GM23338 (cell line): ENCODE data around the gene DIRAS2. TPM values are rescaled to one million over a fixed set of nuclear protein-coding genes. Genes with fewer than 3 reads are reported as not detected.

Experiments used
- ATAC-seq: fragments of 200-7000 bp; cut with Tn5 transposase; 3 replicates; pipeline ENCODE4 v1.9.1; 2020
- DNase-seq: peaks from one replicate; pipeline ENCODE4 v3.0.0-alpha.2; 2015; ENCODE audit warnings: low spot score
- H2AFZ ChIP-seq: fragments of 200-600 bp; sonication (generic); 2 replicates; pipeline ENCODE4 v1.8.0; 2016; ENCODE audit warnings: antibody characterized with exemption, mild to moderate bottlenecking, moderate library complexity
- H3F3A ChIP-seq: fragments of 200-600 bp; sonication (generic); replicated peaks from 2 replicates; pipeline ENCODE4 v1.8.0; 2017; ENCODE audit warnings: antibody characterized with exemption, mixed run types, low read depth
- H3K27ac ChIP-seq: fragments of 200-600 bp; sonication (generic); 2 replicates; pipeline ENCODE4 v1.6.1; 2016; ENCODE audit warnings: low read depth
- H3K27me3 ChIP-seq: fragments of 200-600 bp; sonication (generic); 2 replicates; pipeline ENCODE4 v1.8.0; 2016; ENCODE audit warnings: mild to moderate bottlenecking, mixed run types, moderate library complexity; ENCODE audit not compliant: insufficient read depth
- H3K36me3 ChIP-seq: fragments of 200-600 bp; sonication (generic); 2 replicates; pipeline ENCODE4 v1.8.0; 2016; ENCODE audit warnings: mild to moderate bottlenecking; ENCODE audit not compliant: insufficient read depth
- H3K4me1 ChIP-seq: fragments of 200-600 bp; sonication (generic); 2 replicates; pipeline ENCODE4 v1.8.0; 2016; ENCODE audit warnings: mild to moderate bottlenecking, moderate library complexity; ENCODE audit not compliant: insufficient read depth
- H3K4me2 ChIP-seq: fragments of 200-600 bp; sonication (generic); 2 replicates; pipeline ENCODE4 v1.7.1; 2017; ENCODE audit warnings: mixed run types
- H3K4me3 ChIP-seq: fragments of 200-600 bp; sonication (generic); 2 replicates; pipeline ENCODE4 v1.6.1; 2016; ENCODE audit warnings: mixed run types
- H3K79me2 ChIP-seq: fragments of 200-600 bp; sonication (generic); replicated peaks from 2 replicates; pipeline ENCODE4 v1.8.0; 2017; ENCODE audit warnings: mild to moderate bottlenecking; ENCODE audit not compliant: insufficient read depth
- H3K9me2 ChIP-seq: fragments of 200-600 bp; sonication (generic); 2 replicates; pipeline ENCODE4 v1.8.0; 2017; ENCODE audit not compliant: insufficient read depth
- H4K20me1 ChIP-seq: fragments of 200-600 bp; sonication (generic); replicated peaks from 2 replicates; pipeline ENCODE4 v1.8.0; 2017; ENCODE audit warnings: mild to moderate bottlenecking; ENCODE audit not compliant: insufficient read depth
- H3K27ac Mint-ChIP-seq: 2 replicates; pipeline ENCODE4 v1.8.0; 2020; ENCODE audit warnings: inconsistent platforms, mild to moderate bottlenecking, moderate library complexity, mixed read lengths
- H3K27me3 Mint-ChIP-seq: 3 replicates; pipeline ENCODE4 v1.8.0; 2022; ENCODE audit warnings: low read depth, mild to moderate bottlenecking, moderate library complexity, mixed read lengths, inconsistent platforms; ENCODE audit not compliant: insufficient read depth, poor library complexity
- H3K36me3 Mint-ChIP-seq: 3 replicates; pipeline ENCODE4 v1.8.0; 2021; ENCODE audit warnings: low read depth, mild to moderate bottlenecking, inconsistent platforms, moderate library complexity, mixed read lengths
- H3K4me1 Mint-ChIP-seq: 3 replicates; pipeline ENCODE4 v1.8.0; 2020; ENCODE audit warnings: mild to moderate bottlenecking, inconsistent platforms, mixed read lengths
- H3K4me3 Mint-ChIP-seq: 3 replicates; pipeline ENCODE4 v1.8.0; 2021; ENCODE audit warnings: moderate library complexity, mild to moderate bottlenecking, inconsistent platforms, mixed read lengths
- H3K9me3 Mint-ChIP-seq: 3 replicates; pipeline ENCODE4 v1.8.0; 2020; ENCODE audit warnings: moderate library complexity, mild to moderate bottlenecking, inconsistent platforms, mixed read lengths
- CREB1 ChIP-seq: fragments of 250-450 bp; sonication (Bioruptor Pico); IDR thresholded peaks from 2 replicates; pipeline ENCODE4 v1.5.0; 2020; ENCODE audit warnings: low read depth, mild to moderate bottlenecking, moderate library complexity
- EZH2 ChIP-seq: fragments of 200-600 bp; sonication (generic); IDR thresholded peaks from one replicate; pipeline ENCODE4 v1.8.0; 2017; ENCODE audit warnings: antibody characterized with exemption, mild to moderate bottlenecking, low read depth; ENCODE audit not compliant: unreplicated experiment
- EZH2phosphoT487 ChIP-seq: fragments of 200-600 bp; sonication (generic); IDR thresholded peaks from one replicate; pipeline ENCODE4 v1.8.1; 2018; ENCODE audit warnings: antibody characterized with exemption; ENCODE audit not compliant: unreplicated experiment
- JUNB ChIP-seq: IDR thresholded peaks from one replicate; pipeline ENCODE4 v1.6.1; 2016; ENCODE audit warnings: antibody characterized with exemption; ENCODE audit not compliant: unreplicated experiment
- NANOG ChIP-seq: IDR thresholded peaks from 2 replicates; pipeline ENCODE4 v1.6.1; 2016; ENCODE audit warnings: antibody characterized with exemption, borderline replicate concordance
- POLR2AphosphoS5 ChIP-seq: IDR thresholded peaks from 2 replicates; pipeline ENCODE4 v1.6.1; 2016; ENCODE audit warnings: antibody characterized with exemption, low read depth
- STAT1 ChIP-seq: IDR thresholded peaks from one replicate; pipeline ENCODE4 v1.6.1; 2016; ENCODE audit warnings: antibody characterized with exemption; ENCODE audit not compliant: unreplicated experiment
- ZNF114 ChIP-seq: fragments of 250-450 bp; sonication (Bioruptor Pico); IDR thresholded peaks from 2 replicates; pipeline ENCODE4 v1.5.0; 2020; ENCODE audit warnings: mild to moderate bottlenecking, moderate library complexity
- ZNF331 ChIP-seq: fragments of 250-450 bp; sonication (Bioruptor Pico); IDR thresholded peaks from 2 replicates; pipeline ENCODE4 v1.5.0; 2020; ENCODE audit warnings: low read depth, mild to moderate bottlenecking, moderate library complexity
- polyA plus RNA-seq: library from polyadenylated mRNA; unstranded; fragments of >200 nt; fragmentation: Nextera tagmentation; extraction: Ambion mirVana; gene quantifications from 2 replicates; pipeline ENCODE4 v1.2.1, GENCODE V29; 2016
- total RNA-seq: library from RNA; depleted of rRNA; stranded (reverse); fragments of >200 nt; shearing (Covaris generic); gene quantifications from 2 replicates; pipeline ENCODE4 v1.2.3, GENCODE V29; 2014
- TF ChIP-seq, protein P1 (sequence below): fragments of 250-450 bp; sonication (Bioruptor Pico); IDR thresholded peaks from 2 replicates; pipeline ENCODE4 v1.5.0; 2020; ENCODE audit warnings: mild to moderate bottlenecking, moderate library complexity
- TF ChIP-seq, protein P2 (sequence below), 2 experiments: fragments of 200-600 bp in 1 of 2; sonication (generic) in 1 of 2; conservative IDR thresholded peaks; 2 replicates each; pipeline versions ENCODE4 v1.5.1 to v1.6.1; 2016 to 2017; ENCODE audit warnings: antibody characterized with exemption in 2 of 2, low read depth in 2 of 2, mild to moderate bottlenecking in 2 of 2, moderate library complexity in 1 of 2
- TF ChIP-seq, protein P3 (sequence below): IDR thresholded peaks from 2 replicates; pipeline ENCODE4 v1.6.1; 2016; ENCODE audit warnings: antibody characterized with exemption
- TF ChIP-seq, protein P4 (sequence below): IDR thresholded peaks from one replicate; pipeline ENCODE4 v1.6.1; 2018; ENCODE audit warnings: antibody characterized with exemption; ENCODE audit not compliant: unreplicated experiment

Gene DIRAS2
- total and polyA plus RNA-seq, 2 experiments from 2014 or later: 0.13 to 0.28 TPM

DNA sequence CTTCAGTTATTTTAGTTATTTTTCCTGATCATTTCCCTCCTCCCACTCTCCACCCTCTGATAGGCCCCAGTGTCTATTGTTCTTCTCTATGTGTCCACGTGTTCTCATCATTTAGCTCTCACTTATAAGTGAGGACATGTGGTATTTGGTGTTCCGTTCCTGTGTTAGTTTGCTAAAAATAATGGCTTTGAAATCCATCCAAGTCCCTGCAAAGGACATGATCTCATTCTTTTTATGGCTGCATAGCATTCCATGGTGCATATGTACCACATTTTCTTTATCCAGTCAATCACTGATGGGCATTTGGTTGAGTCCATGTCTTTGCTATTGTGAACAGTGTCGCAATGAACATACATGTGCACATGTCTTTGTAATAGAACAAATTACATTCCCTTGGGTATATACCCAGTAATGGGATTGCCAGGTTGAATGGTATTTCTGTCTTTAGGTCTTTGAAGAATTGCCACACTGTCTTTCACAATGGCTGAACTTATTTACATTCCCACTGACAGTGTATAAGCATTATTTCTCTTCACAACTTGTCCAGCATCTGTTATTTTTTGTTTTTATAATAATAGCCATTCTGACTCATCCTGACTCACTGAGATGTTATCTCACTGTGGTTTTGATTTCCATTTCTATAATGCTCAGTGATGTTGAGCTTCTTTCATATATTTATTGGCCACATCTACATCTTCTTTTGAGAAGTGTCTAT lies 17.2 kb upstream of the DIRAS2 start:
- ATAC-seq: no peak

More for the DNA sequence above, 17.2 kb upstream of the DIRAS2 start:
- DNase-seq: no peak
- H3K27me3 Mint-ChIP-seq: no peaks in the 10 kb centered on the region
- H3K4me1 Mint-ChIP-seq: no peaks in the 10 kb centered on the region
- no peaks in the 10 kb centered on the region; the same call in 2 of the 3 replicates for H3K9me3 Mint-ChIP-seq
- no peak overlapping the region for H2AFZ ChIP-seq
- H3K27ac ChIP-seq: no peak overlapping the region
- no peak for TF ChIP-seq STAT1
- TF ChIP-seq EZH2: no peak
- TF ChIP-seq, protein P1, sequence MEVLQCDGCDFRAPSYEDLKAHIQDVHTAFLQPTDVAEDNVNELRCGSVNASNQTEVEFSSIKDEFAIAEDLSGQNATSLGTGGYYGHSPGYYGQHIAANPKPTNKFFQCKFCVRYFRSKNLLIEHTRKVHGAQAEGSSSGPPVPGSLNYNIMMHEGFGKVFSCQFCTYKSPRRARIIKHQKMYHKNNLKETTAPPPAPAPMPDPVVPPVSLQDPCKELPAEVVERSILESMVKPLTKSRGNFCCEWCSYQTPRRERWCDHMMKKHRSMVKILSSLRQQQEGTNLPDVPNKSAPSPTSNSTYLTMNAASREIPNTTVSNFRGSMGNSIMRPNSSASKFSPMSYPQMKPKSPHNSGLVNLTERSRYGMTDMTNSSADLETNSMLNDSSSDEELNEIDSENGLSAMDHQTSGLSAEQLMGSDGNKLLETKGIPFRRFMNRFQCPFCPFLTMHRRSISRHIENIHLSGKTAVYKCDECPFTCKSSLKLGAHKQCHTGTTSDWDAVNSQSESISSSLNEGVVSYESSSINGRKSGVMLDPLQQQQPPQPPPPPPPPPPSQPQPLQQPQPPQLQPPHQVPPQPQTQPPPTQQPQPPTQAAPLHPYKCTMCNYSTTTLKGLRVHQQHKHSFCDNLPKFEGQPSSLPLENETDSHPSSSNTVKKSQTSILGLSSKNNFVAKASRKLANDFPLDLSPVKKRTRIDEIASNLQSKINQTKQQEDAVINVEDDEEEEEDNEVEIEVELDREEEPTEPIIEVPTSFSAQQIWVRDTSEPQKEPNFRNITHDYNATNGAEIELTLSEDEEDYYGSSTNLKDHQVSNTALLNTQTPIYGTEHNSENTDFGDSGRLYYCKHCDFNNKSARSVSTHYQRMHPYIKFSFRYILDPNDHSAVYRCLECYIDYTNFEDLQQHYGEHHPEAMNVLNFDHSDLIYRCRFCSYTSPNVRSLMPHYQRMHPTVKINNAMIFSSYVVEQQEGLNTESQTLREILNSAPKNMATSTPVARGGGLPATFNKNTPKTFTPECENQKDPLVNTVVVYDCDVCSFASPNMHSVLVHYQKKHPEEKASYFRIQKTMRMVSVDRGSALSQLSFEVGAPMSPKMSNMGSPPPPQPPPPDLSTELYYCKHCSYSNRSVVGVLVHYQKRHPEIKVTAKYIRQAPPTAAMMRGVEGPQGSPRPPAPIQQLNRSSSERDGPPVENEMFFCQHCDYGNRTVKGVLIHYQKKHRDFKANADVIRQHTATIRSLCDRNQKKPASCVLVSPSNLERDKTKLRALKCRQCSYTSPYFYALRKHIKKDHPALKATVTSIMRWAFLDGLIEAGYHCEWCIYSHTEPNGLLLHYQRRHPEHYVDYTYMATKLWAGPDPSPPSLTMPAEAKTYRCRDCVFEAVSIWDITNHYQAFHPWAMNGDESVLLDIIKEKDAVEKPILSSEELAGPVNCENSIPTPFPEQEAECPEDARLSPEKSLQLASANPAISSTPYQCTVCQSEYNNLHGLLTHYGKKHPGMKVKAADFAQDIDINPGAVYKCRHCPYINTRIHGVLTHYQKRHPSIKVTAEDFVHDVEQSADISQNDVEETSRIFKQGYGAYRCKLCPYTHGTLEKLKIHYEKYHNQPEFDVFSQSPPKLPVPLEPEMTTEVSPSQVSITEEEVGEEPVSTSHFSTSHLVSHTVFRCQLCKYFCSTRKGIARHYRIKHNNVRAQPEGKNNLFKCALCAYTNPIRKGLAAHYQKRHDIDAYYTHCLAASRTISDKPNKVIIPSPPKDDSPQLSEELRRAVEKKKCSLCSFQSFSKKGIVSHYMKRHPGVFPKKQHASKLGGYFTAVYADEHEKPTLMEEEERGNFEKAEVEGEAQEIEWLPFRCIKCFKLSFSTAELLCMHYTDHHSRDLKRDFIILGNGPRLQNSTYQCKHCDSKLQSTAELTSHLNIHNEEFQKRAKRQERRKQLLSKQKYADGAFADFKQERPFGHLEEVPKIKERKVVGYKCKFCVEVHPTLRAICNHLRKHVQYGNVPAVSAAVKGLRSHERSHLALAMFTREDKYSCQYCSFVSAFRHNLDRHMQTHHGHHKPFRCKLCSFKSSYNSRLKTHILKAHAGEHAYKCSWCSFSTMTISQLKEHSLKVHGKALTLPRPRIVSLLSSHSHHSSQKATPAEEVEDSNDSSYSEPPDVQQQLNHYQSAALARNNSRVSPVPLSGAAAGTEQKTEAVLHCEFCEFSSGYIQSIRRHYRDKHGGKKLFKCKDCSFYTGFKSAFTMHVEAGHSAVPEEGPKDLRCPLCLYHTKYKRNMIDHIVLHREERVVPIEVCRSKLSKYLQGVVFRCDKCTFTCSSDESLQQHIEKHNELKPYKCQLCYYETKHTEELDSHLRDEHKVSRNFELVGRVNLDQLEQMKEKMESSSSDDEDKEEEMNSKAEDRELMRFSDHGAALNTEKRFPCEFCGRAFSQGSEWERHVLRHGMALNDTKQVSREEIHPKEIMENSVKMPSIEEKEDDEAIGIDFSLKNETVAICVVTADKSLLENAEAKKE (CRISPR knock-in tag): no peak
- no peak for TF ChIP-seq ZNF331 (CRISPR knock-in tag)
- TF ChIP-seq CREB1 (CRISPR knock-in tag): no peak
- TF ChIP-seq ZNF114: no peak
- no peak for TF ChIP-seq NANOG
- TF ChIP-seq, protein P2, sequence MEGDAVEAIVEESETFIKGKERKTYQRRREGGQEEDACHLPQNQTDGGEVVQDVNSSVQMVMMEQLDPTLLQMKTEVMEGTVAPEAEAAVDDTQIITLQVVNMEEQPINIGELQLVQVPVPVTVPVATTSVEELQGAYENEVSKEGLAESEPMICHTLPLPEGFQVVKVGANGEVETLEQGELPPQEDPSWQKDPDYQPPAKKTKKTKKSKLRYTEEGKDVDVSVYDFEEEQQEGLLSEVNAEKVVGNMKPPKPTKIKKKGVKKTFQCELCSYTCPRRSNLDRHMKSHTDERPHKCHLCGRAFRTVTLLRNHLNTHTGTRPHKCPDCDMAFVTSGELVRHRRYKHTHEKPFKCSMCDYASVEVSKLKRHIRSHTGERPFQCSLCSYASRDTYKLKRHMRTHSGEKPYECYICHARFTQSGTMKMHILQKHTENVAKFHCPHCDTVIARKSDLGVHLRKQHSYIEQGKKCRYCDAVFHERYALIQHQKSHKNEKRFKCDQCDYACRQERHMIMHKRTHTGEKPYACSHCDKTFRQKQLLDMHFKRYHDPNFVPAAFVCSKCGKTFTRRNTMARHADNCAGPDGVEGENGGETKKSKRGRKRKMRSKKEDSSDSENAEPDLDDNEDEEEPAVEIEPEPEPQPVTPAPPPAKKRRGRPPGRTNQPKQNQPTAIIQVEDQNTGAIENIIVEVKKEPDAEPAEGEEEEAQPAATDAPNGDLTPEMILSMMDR (conservative IDR thresholded peaks at IDR 0.05; ENCODE audit: low read depth in 2 of 2): no peak
- TF ChIP-seq, protein P3, sequence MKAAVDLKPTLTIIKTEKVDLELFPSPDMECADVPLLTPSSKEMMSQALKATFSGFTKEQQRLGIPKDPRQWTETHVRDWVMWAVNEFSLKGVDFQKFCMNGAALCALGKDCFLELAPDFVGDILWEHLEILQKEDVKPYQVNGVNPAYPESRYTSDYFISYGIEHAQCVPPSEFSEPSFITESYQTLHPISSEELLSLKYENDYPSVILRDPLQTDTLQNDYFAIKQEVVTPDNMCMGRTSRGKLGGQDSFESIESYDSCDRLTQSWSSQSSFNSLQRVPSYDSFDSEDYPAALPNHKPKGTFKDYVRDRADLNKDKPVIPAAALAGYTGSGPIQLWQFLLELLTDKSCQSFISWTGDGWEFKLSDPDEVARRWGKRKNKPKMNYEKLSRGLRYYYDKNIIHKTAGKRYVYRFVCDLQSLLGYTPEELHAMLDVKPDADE: no peak
- no peak for TF ChIP-seq EZH2phosphoT487
- no peak for TF ChIP-seq POLR2AphosphoS5
- TF ChIP-seq JUNB: no peak
- TF ChIP-seq, protein P4, sequence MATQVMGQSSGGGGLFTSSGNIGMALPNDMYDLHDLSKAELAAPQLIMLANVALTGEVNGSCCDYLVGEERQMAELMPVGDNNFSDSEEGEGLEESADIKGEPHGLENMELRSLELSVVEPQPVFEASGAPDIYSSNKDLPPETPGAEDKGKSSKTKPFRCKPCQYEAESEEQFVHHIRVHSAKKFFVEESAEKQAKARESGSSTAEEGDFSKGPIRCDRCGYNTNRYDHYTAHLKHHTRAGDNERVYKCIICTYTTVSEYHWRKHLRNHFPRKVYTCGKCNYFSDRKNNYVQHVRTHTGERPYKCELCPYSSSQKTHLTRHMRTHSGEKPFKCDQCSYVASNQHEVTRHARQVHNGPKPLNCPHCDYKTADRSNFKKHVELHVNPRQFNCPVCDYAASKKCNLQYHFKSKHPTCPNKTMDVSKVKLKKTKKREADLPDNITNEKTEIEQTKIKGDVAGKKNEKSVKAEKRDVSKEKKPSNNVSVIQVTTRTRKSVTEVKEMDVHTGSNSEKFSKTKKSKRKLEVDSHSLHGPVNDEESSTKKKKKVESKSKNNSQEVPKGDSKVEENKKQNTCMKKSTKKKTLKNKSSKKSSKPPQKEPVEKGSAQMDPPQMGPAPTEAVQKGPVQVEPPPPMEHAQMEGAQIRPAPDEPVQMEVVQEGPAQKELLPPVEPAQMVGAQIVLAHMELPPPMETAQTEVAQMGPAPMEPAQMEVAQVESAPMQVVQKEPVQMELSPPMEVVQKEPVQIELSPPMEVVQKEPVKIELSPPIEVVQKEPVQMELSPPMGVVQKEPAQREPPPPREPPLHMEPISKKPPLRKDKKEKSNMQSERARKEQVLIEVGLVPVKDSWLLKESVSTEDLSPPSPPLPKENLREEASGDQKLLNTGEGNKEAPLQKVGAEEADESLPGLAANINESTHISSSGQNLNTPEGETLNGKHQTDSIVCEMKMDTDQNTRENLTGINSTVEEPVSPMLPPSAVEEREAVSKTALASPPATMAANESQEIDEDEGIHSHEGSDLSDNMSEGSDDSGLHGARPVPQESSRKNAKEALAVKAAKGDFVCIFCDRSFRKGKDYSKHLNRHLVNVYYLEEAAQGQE: no peak
- no peaks in the 10 kb centered on the region for H3F3A ChIP-seq
- H3K36me3 Mint-ChIP-seq: no peaks in the 10 kb centered on the region
- no peaks in the 10 kb centered on the region; the same call in 1 of the 2 replicates for H4K20me1 ChIP-seq
- H3K36me3 ChIP-seq: no peaks in the 10 kb centered on the region
- H3K27me3 ChIP-seq: no peaks in the 10 kb centered on the region
- H3K4me2 ChIP-seq: no peak overlapping the region
- H3K79me2 ChIP-seq: no peaks in the 10 kb centered on the region
- H3K4me3 Mint-ChIP-seq: no peak overlapping the region
- H3K27ac Mint-ChIP-seq: no peak overlapping the region
- no peaks in the 10 kb centered on the region for H3K9me2 ChIP-seq
- no peaks in the 10 kb centered on the region for H3K4me1 ChIP-seq
- no peak overlapping the region for H3K4me3 ChIP-seq
